Brain microvascular endothelial cell (primary cell): ENCODE measurements around the gene CPN2.

Experiments used
- DNase-seq: peaks from one replicate; pipeline ENCODE4 v3.0.0-alpha.2; 2020
- H3K27ac ChIP-seq: fragments of 250-450 bp; sonication (Bioruptor Pico); 2 replicates; pipeline ENCODE4 v1.5.1; 2020; ENCODE audit warnings: mild to moderate bottlenecking, moderate library complexity
- H3K27me3 ChIP-seq: fragments of 250-450 bp; sonication (Bioruptor Pico); replicated peaks from 2 replicates; pipeline ENCODE4 v1.5.1; 2020; ENCODE audit warnings: mild to moderate bottlenecking
- H3K36me3 ChIP-seq: fragments of 250-450 bp; sonication (Bioruptor Pico); replicated peaks from 2 replicates; pipeline ENCODE4 v1.5.1; 2020; ENCODE audit warnings: mild to moderate bottlenecking
- H3K4me3 ChIP-seq: 2 replicates; pipeline ENCODE4 v1.5.1; 2011; ENCODE audit warnings: low read depth, mild to moderate bottlenecking, control low read depth, low read length, moderate library complexity
- CTCF ChIP-seq: IDR thresholded peaks from 2 replicates; pipeline ENCODE4 v1.5.1; 2011; ENCODE audit warnings: low read depth, mild to moderate bottlenecking, moderate library complexity, low read length, control low read depth, inconsistent platforms; ENCODE audit errors: missing control alignments
- in situ Hi-C: cut with HindIII; loops from 2 replicates; pipeline ENCODE4 v1.10.0; 2017; ENCODE audit warnings: low sequenced_read_pairs, low pct_ligation_motif_present

CPN2 gene

GRCh38 chr3:194396539-194396858, 45.4 kb upstream of the CPN2 start:
- no peak for DNase-seq
- H3K4me3 ChIP-seq = no peak overlapping the region
- peaks cover 11% of the 10 kb centered on the region for H3K27me3 ChIP-seq
- no peak overlapping the region for H3K27ac ChIP-seq
- in situ Hi-C loops = no loop called here
- no peaks in the 10 kb centered on the region for H3K36me3 ChIP-seq
- no peak for TF ChIP-seq CTCF

- TF ChIP-seq CTCF = no peak
- in situ Hi-C loops = no loop called here
- Histone ChIP-seq H3K27me3 (peaks cover 11% of the 10 kb centered on the region), H3K4me3 (no peak overlapping the region), H3K27ac (no peak overlapping the region), H3K36me3 (no peaks in the 10 kb centered on the region)
- DNase-seq = no peak
Measured at GRCh38 chr3:194395778-194396538, 44.8 kb upstream of the CPN2 start.

GRCh38 chr3:194395212-194395611, 44.1 kb upstream of the CPN2 start:
- in situ Hi-C loops = no loop called here
- DNase-seq = no peak
- peaks cover 11% of the 10 kb centered on the region for H3K27me3 ChIP-seq
- no peaks in the 10 kb centered on the region for H3K36me3 ChIP-seq
- no peak overlapping the region for H3K4me3 ChIP-seq
- no peak overlapping the region for H3K27ac ChIP-seq
- TF ChIP-seq CTCF = no peak

GRCh38 chr3:194392576-194392975, 41.4 kb upstream of the CPN2 start:
- Histone ChIP-seq H3K27me3 (peaks cover 11% of the 10 kb centered on the region), H3K4me3 (no peak overlapping the region), H3K27ac (no peak overlapping the region), H3K36me3 (no peaks in the 10 kb centered on the region)
- in situ Hi-C loops = no loop called here
- no peak for TF ChIP-seq CTCF
- DNase-seq = no peak

- Histone ChIP-seq H3K36me3 (no peaks in the 10 kb centered on the region), H3K27ac (no peak overlapping the region), H3K4me3 (no peak overlapping the region), H3K27me3 (peaks cover 5% of the 10 kb centered on the region)
- in situ Hi-C loops = no loop called here
- DNase-seq = no peak
- no peak for TF ChIP-seq CTCF
Measured at GRCh38 chr3:194390835-194391234, 39.7 kb upstream of the CPN2 start.

GRCh38 chr3:194389269-194389668, 38.1 kb upstream of the CPN2 start:
- DNase-seq = no peak
- in situ Hi-C loops = no loop called here
- no peak overlapping the region for H3K27ac ChIP-seq
- no peaks in the 10 kb centered on the region for H3K36me3 ChIP-seq
- no peak for TF ChIP-seq CTCF
- peaks cover 5% of the 10 kb centered on the region for H3K27me3 ChIP-seq
- no peak overlapping the region for H3K4me3 ChIP-seq
